ENCODE results near the gene KSR1.

GRCh38 chr17:27607521-27608091 is 151.4 kb downstream of the KSR1 start:
- no peak for TF ChIP-seq REST (IDR thresholded peaks at IDR 0.05; ENCODE audit: borderline replicate concordance)
- TF ChIP-seq CTCF (IDR thresholded peaks at IDR 0.05; ENCODE audit: poor library complexity, severe bottlenecking) = no peak
- TF ChIP-seq POLR2AphosphoS5 (IDR thresholded peaks at IDR 0.05) = no peak
- TF ChIP-seq RAD21 (conservative IDR thresholded peaks at IDR 0.05) = no peak
